ENCODE data around the gene NPIPB4. TPM values are rescaled to one million over a fixed set of nuclear protein-coding genes. Genes with fewer than 3 reads are reported as not detected.
A peak's percentile ranks its signal among the peaks of the same experiment; 100 is the strongest.
"Not testable (repeated sequence)": the region's sequence is repeated elsewhere in the genome, so short reads cannot be mapped to it uniquely, and the experiment has no call there.

The NPIPB4 gene
- total RNA-seq, 2 donors from 2014 or later: 197 to 211 TPM

GRCh38 chr16:21819617-21820016 lies 37.9 kb downstream of the NPIPB4 start:
- Mint-ChIP-seq H3K4me3 (peak overlapping the region; percentile 90 to 94), H3K36me3 (ENCODE audit: insufficient read depth in 2 of 2) (peaks cover 8 to 11% of the 10 kb centered on the region in 2 donors), H3K27ac (peak overlapping the region; percentile 96), H3K4me1 (ENCODE audit: low read depth) (peaks cover 24% of the 10 kb centered on the region)
- ATAC-seq (replicated peaks in 1 of 2); DNase-seq; H3K27me3 Mint-ChIP-seq (ENCODE audit: low read depth); H3K9me3 Mint-ChIP-seq: not testable (repeated sequence)

- not testable (repeated sequence) for H3K27me3 Mint-ChIP-seq (ENCODE audit: low read depth); H3K27ac Mint-ChIP-seq; DNase-seq; H3K9me3 Mint-ChIP-seq; H3K4me3 Mint-ChIP-seq
- ATAC-seq (replicated peaks in 1 of 2): peak; percentile 17 to 25
- Mint-ChIP-seq H3K4me1 (ENCODE audit: low read depth) (peaks cover 24% of the 10 kb centered on the region), H3K36me3 (ENCODE audit: insufficient read depth in 2 of 2) (peaks cover 6 to 12% of the 10 kb centered on the region in 2 donors)
Measured at GRCh38 chr16:21817012-21817411, 40.5 kb downstream of the NPIPB4 start.

- Mint-ChIP-seq H3K27ac (peak overlapping the region; percentile 87), H3K4me1 (ENCODE audit: low read depth) (peaks cover 22% of the 10 kb centered on the region)
Measured at GRCh38 chr16:21815694-21816093, 41.9 kb downstream of the NPIPB4 start.

GRCh38 chr16:21802375-21802663 lies 55.2 kb downstream of the NPIPB4 start:
- not testable (repeated sequence) for H3K27me3 Mint-ChIP-seq (ENCODE audit: low read depth); H3K4me3 Mint-ChIP-seq; H3K9me3 Mint-ChIP-seq; H3K36me3 Mint-ChIP-seq (ENCODE audit: insufficient read depth in 2 of 2); H3K4me1 Mint-ChIP-seq (ENCODE audit: low read depth); DNase-seq; H3K27ac Mint-ChIP-seq
- peak in 1 of 2 donors; percentile 68 for ATAC-seq (replicated peaks in 1 of 2)

More at GRCh38 chr16:21815694-21816093, 41.9 kb downstream of the NPIPB4 start:
- not testable (repeated sequence) for DNase-seq; H3K9me3 Mint-ChIP-seq; H3K27me3 Mint-ChIP-seq (ENCODE audit: low read depth); ATAC-seq (replicated peaks in 1 of 2); H3K4me3 Mint-ChIP-seq
- H3K36me3 Mint-ChIP-seq (ENCODE audit: insufficient read depth in 2 of 2): peaks cover 6 to 18% of the 10 kb centered on the region in 2 donors

- peak in 1 of 2 donors; percentile 26 for DNase-seq
- H3K27me3 Mint-ChIP-seq (ENCODE audit: low read depth); H3K4me3 Mint-ChIP-seq; H3K9me3 Mint-ChIP-seq; H3K36me3 Mint-ChIP-seq (ENCODE audit: insufficient read depth in 2 of 2); H3K4me1 Mint-ChIP-seq (ENCODE audit: low read depth); H3K27ac Mint-ChIP-seq: not testable (repeated sequence)
- ATAC-seq (replicated peaks in 1 of 2): peak; percentile 43 to 62
Measured at GRCh38 chr16:21801538-21802374, 55.8 kb downstream of the NPIPB4 start.

GRCh38 chr16:21798601-21799000 lies 59.0 kb downstream of the NPIPB4 start:
- not testable (repeated sequence) for H3K4me3 Mint-ChIP-seq; H3K27me3 Mint-ChIP-seq (ENCODE audit: low read depth); DNase-seq; ATAC-seq (replicated peaks in 1 of 2); H3K9me3 Mint-ChIP-seq; H3K4me1 Mint-ChIP-seq (ENCODE audit: low read depth); H3K27ac Mint-ChIP-seq; H3K36me3 Mint-ChIP-seq (ENCODE audit: insufficient read depth in 2 of 2)

GRCh38 chr16:21793310-21793709 lies 64.2 kb downstream of the NPIPB4 start:
- not testable (repeated sequence) for H3K27me3 Mint-ChIP-seq (ENCODE audit: low read depth); H3K27ac Mint-ChIP-seq

GRCh38 chr16:21790506-21790905 lies 67.0 kb downstream of the NPIPB4 start:
- not testable (repeated sequence) for H3K4me3 Mint-ChIP-seq; H3K9me3 Mint-ChIP-seq; DNase-seq; H3K27me3 Mint-ChIP-seq (ENCODE audit: low read depth); H3K36me3 Mint-ChIP-seq (ENCODE audit: insufficient read depth in 2 of 2); H3K27ac Mint-ChIP-seq; H3K4me1 Mint-ChIP-seq (ENCODE audit: low read depth)
- peak; percentile 95 for ATAC-seq (replicated peaks in 1 of 2)

More at GRCh38 chr16:21793310-21793709, 64.2 kb downstream of the NPIPB4 start:
- H3K36me3 Mint-ChIP-seq (ENCODE audit: insufficient read depth in 2 of 2); H3K9me3 Mint-ChIP-seq; H3K4me3 Mint-ChIP-seq; H3K4me1 Mint-ChIP-seq (ENCODE audit: low read depth); ATAC-seq (replicated peaks in 1 of 2); DNase-seq: not testable (repeated sequence)

Other genes with a start within 250 kb of the NPIPB4 start
- gene IGSF6, start 205.1 kb downstream of the NPIPB4 start, total RNA-seq: under 1 TPM; 0.26 to 0.28 TPM
- under 1 TPM; 0.43 to 0.58 TPM for gene OTOA, start 193.8 kb downstream of the NPIPB4 start, total RNA-seq
- gene UQCRC2, start 95.6 kb upstream of the NPIPB4 start, total RNA-seq: 100 to 1,000 TPM; 277 to 309 TPM
- not detected for gene PDZD9, start 143.4 kb upstream of the NPIPB4 start, total RNA-seq
- 10 to 100 TPM; 16.3 to 16.4 TPM for gene MOSMO, start 150.4 kb upstream of the NPIPB4 start, total RNA-seq
- under 1 TPM; 0.10 to 0.16 TPM for gene VWA3A, start 234.8 kb upstream of the NPIPB4 start, total RNA-seq